ENCODE results near the gene CSNK2B. TPM values are rescaled to one million over a fixed set of nuclear protein-coding genes. Genes with fewer than 3 reads are reported as not detected.

CSNK2B gene
- total and polyA plus RNA-seq, 9 of the 15 experiments (the other 6 are each of a cell fraction or from before 2014, with no cell fraction given) = 120 to 1,126 (median 529) TPM

DNA sequence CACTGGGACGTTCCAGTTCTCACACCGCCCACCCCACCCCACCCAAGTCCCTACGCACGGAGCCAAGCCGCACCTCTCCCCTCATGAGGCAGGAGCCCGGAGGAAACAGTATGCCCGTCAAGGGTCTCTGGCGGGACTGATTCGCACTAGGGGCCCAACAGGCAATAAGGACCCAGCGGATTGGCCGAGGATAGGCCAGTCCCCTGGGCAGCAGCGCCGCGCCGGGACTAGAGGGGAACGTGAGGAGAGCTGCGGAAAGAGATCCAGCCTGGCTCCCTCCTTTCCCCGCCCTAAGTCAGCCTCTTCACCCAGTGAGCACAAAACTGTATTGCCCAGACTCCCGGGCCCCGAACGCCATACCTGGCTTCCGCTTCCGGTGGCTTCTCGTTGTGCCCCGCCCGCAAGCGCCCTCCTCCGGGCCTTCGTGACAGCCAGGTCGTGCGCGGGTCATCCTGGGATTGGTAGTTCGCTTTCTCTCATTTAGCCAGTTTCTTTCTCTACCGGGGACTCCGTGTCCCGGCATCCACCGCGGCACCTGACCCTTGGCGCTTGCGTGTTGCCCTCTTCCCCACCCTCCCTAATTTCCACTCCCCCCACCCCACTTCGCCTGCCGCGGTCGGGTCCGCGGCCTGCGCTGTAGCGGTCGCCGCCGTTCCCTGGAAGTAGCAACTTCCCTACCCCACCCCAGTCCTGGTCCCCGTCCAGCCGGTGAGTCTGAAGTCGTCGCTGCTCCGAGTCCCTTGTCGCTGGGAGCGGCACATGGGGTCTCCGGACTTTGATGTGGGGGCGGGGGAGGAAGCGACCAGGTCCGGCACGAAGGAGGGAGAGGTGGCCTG lies at the start of gene CSNK2B (continued):
- TF ChIP-seq, protein P1, sequence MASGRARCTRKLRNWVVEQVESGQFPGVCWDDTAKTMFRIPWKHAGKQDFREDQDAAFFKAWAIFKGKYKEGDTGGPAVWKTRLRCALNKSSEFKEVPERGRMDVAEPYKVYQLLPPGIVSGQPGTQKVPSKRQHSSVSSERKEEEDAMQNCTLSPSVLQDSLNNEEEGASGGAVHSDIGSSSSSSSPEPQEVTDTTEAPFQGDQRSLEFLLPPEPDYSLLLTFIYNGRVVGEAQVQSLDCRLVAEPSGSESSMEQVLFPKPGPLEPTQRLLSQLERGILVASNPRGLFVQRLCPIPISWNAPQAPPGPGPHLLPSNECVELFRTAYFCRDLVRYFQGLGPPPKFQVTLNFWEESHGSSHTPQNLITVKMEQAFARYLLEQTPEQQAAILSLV (tag; IDR thresholded peaks at IDR 0.05) = no peak
- TF ChIP-seq PCBP2 (IDR thresholded peaks at IDR 0.05; ENCODE audit: low read depth, low read length, poor library complexity, severe bottlenecking) (no peak), HMG20A (CRISPR knock-in tag; conservative IDR thresholded peaks at IDR 0.05) (peak; percentile 74; the same call in 1 of the 2 replicates), ZEB2 (IDR thresholded peaks at IDR 0.05) (no peak), CHD4 (IDR thresholded peaks at IDR 0.05; ENCODE audit: insufficient read depth, insufficient replicate concordance, low read depth, low read length, poor library complexity, severe bottlenecking) (no peak), NFIX (CRISPR knock-in tag; IDR thresholded peaks at IDR 0.05; ENCODE audit: low read depth) (peak; percentile 3; the same call in 1 of the 2 replicates), MAZ (CRISPR knock-in tag; conservative IDR thresholded peaks at IDR 0.05 in 1 of 2, IDR thresholded peaks at IDR 0.05 in 1 of 2) (peak; percentile 99), MEF2D (tag; conservative IDR thresholded peaks at IDR 0.05; ENCODE audit: low read depth) (no peak; the same call in 1 of the 2 replicates), ZSCAN29 (IDR thresholded peaks at IDR 0.05) (peak; percentile 30; the same call in 1 of the 2 replicates), PCBP1 (IDR thresholded peaks at IDR 0.05; ENCODE audit: low read depth, low read length, poor library complexity, severe bottlenecking) (peak; percentile 98), PTTG1 (tag; IDR thresholded peaks at IDR 0.05; ENCODE audit: low read depth) (no peak)
- TF ChIP-seq, protein P2, sequence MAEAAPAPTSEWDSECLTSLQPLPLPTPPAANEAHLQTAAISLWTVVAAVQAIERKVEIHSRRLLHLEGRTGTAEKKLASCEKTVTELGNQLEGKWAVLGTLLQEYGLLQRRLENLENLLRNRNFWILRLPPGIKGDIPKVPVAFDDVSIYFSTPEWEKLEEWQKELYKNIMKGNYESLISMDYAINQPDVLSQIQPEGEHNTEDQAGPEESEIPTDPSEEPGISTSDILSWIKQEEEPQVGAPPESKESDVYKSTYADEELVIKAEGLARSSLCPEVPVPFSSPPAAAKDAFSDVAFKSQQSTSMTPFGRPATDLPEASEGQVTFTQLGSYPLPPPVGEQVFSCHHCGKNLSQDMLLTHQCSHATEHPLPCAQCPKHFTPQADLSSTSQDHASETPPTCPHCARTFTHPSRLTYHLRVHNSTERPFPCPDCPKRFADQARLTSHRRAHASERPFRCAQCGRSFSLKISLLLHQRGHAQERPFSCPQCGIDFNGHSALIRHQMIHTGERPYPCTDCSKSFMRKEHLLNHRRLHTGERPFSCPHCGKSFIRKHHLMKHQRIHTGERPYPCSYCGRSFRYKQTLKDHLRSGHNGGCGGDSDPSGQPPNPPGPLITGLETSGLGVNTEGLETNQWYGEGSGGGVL (CRISPR knock-in tag; IDR thresholded peaks at IDR 0.05) = no peak
- TF ChIP-seq, protein P3, sequence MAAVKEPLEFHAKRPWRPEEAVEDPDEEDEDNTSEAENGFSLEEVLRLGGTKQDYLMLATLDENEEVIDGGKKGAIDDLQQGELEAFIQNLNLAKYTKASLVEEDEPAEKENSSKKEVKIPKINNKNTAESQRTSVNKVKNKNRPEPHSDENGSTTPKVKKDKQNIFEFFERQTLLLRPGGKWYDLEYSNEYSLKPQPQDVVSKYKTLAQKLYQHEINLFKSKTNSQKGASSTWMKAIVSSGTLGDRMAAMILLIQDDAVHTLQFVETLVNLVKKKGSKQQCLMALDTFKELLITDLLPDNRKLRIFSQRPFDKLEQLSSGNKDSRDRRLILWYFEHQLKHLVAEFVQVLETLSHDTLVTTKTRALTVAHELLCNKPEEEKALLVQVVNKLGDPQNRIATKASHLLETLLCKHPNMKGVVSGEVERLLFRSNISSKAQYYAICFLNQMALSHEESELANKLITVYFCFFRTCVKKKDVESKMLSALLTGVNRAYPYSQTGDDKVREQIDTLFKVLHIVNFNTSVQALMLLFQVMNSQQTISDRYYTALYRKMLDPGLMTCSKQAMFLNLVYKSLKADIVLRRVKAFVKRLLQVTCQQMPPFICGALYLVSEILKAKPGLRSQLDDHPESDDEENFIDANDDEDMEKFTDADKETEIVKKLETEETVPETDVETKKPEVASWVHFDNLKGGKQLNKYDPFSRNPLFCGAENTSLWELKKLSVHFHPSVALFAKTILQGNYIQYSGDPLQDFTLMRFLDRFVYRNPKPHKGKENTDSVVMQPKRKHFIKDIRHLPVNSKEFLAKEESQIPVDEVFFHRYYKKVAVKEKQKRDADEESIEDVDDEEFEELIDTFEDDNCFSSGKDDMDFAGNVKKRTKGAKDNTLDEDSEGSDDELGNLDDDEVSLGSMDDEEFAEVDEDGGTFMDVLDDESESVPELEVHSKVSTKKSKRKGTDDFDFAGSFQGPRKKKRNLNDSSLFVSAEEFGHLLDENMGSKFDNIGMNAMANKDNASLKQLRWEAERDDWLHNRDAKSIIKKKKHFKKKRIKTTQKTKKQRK (IDR thresholded peaks at IDR 0.05; ENCODE audit: borderline replicate concordance, low read depth, low read length) = no peak
- TF ChIP-seq, protein P4, sequence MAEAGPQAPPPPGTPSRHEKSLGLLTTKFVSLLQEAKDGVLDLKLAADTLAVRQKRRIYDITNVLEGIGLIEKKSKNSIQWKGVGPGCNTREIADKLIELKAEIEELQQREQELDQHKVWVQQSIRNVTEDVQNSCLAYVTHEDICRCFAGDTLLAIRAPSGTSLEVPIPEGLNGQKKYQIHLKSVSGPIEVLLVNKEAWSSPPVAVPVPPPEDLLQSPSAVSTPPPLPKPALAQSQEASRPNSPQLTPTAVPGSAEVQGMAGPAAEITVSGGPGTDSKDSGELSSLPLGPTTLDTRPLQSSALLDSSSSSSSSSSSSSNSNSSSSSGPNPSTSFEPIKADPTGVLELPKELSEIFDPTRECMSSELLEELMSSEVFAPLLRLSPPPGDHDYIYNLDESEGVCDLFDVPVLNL (CRISPR knock-in tag; IDR thresholded peaks at IDR 0.05; ENCODE audit: low read depth) = peak; percentile 15
- TF ChIP-seq, protein P5, sequence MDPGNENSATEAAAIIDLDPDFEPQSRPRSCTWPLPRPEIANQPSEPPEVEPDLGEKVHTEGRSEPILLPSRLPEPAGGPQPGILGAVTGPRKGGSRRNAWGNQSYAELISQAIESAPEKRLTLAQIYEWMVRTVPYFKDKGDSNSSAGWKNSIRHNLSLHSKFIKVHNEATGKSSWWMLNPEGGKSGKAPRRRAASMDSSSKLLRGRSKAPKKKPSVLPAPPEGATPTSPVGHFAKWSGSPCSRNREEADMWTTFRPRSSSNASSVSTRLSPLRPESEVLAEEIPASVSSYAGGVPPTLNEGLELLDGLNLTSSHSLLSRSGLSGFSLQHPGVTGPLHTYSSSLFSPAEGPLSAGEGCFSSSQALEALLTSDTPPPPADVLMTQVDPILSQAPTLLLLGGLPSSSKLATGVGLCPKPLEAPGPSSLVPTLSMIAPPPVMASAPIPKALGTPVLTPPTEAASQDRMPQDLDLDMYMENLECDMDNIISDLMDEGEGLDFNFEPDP (CRISPR knock-in tag; IDR thresholded peaks at IDR 0.05) = peak; percentile 69; the same call in 1 of the 2 replicates
